ENCODE results near the gene SMIM32.

GRCh38 chr5:136145030-136145429, 47.9 kb downstream of the SMIM32 start:
- no peak for TF ChIP-seq CTCF (IDR thresholded peaks at IDR 0.05; ENCODE audit: low read depth, low read length, missing input control)
- TF ChIP-seq EGR1 (IDR thresholded peaks at IDR 0.05; ENCODE audit: low read depth in 2 of 2), result no peak
- TF ChIP-seq TAF1 (conservative IDR thresholded peaks at IDR 0.05), result no peak
- TF ChIP-seq, protein P1, sequence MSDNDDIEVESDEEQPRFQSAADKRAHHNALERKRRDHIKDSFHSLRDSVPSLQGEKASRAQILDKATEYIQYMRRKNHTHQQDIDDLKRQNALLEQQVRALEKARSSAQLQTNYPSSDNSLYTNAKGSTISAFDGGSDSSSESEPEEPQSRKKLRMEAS (IDR thresholded peaks at IDR 0.05), result no peak
- TF ChIP-seq, protein P2, sequence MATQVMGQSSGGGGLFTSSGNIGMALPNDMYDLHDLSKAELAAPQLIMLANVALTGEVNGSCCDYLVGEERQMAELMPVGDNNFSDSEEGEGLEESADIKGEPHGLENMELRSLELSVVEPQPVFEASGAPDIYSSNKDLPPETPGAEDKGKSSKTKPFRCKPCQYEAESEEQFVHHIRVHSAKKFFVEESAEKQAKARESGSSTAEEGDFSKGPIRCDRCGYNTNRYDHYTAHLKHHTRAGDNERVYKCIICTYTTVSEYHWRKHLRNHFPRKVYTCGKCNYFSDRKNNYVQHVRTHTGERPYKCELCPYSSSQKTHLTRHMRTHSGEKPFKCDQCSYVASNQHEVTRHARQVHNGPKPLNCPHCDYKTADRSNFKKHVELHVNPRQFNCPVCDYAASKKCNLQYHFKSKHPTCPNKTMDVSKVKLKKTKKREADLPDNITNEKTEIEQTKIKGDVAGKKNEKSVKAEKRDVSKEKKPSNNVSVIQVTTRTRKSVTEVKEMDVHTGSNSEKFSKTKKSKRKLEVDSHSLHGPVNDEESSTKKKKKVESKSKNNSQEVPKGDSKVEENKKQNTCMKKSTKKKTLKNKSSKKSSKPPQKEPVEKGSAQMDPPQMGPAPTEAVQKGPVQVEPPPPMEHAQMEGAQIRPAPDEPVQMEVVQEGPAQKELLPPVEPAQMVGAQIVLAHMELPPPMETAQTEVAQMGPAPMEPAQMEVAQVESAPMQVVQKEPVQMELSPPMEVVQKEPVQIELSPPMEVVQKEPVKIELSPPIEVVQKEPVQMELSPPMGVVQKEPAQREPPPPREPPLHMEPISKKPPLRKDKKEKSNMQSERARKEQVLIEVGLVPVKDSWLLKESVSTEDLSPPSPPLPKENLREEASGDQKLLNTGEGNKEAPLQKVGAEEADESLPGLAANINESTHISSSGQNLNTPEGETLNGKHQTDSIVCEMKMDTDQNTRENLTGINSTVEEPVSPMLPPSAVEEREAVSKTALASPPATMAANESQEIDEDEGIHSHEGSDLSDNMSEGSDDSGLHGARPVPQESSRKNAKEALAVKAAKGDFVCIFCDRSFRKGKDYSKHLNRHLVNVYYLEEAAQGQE (IDR thresholded peaks at IDR 0.05), result no peak
- no peak for TF ChIP-seq FOXA1 (IDR thresholded peaks at IDR 0.05)
- TF ChIP-seq JUND (IDR thresholded peaks at IDR 0.05), result no peak
- no peak for TF ChIP-seq YY1 (IDR thresholded peaks at IDR 0.05)
- no peak for TF ChIP-seq ATF3 (IDR thresholded peaks at IDR 0.05)
- TF ChIP-seq SP1 (IDR thresholded peaks at IDR 0.05), result no peak
- no peak for TF ChIP-seq RAD21 (IDR thresholded peaks at IDR 0.05)
- TF ChIP-seq, protein P3, sequence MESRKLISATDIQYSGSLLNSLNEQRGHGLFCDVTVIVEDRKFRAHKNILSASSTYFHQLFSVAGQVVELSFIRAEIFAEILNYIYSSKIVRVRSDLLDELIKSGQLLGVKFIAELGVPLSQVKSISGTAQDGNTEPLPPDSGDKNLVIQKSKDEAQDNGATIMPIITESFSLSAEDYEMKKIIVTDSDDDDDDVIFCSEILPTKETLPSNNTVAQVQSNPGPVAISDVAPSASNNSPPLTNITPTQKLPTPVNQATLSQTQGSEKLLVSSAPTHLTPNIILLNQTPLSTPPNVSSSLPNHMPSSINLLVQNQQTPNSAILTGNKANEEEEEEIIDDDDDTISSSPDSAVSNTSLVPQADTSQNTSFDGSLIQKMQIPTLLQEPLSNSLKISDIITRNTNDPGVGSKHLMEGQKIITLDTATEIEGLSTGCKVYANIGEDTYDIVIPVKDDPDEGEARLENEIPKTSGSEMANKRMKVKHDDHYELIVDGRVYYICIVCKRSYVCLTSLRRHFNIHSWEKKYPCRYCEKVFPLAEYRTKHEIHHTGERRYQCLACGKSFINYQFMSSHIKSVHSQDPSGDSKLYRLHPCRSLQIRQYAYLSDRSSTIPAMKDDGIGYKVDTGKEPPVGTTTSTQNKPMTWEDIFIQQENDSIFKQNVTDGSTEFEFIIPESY (IDR thresholded peaks at IDR 0.05), result no peak
- TF ChIP-seq GABPA (IDR thresholded peaks at IDR 0.05 in 1 of 2, conservative IDR thresholded peaks at IDR 0.05 in 1 of 2), result no peak
